Stimulated activated naive CD8-positive, alpha-beta T cell treated with anti-CD3 and anti-CD28 coated beads, Interleukin-15, Interleukin-2, amounts not matched to agents 100 ng/mL and 50 ng/mL, for 24 hours (primary cell): ENCODE results near the gene ELF3.
"Not testable (repeated sequence)": the region's sequence is repeated elsewhere in the genome, so short reads cannot be mapped to it uniquely, and the experiment has no call there.

Experiments used
- H3K27ac Mint-ChIP-seq: one replicate; pipeline ENCODE4 v1.8.0; 2021; ENCODE audit warnings: mild to moderate bottlenecking, mixed read lengths
- H3K27me3 Mint-ChIP-seq: one replicate; pipeline ENCODE4 v1.8.0; 2021; ENCODE audit warnings: mixed read lengths
- H3K36me3 Mint-ChIP-seq: one replicate; pipeline ENCODE4 v1.8.0; 2021; ENCODE audit warnings: low read depth, mixed read lengths
- H3K4me1 Mint-ChIP-seq: one replicate; pipeline ENCODE4 v1.8.0; 2021; ENCODE audit warnings: low read depth, mixed read lengths
- H3K4me3 Mint-ChIP-seq: one replicate; pipeline ENCODE4 v1.8.0; 2021; ENCODE audit warnings: mild to moderate bottlenecking, mixed read lengths
- H3K9me3 Mint-ChIP-seq: one replicate; pipeline ENCODE4 v1.8.0; 2021; ENCODE audit warnings: mixed read lengths

ELF3 gene

DNA sequence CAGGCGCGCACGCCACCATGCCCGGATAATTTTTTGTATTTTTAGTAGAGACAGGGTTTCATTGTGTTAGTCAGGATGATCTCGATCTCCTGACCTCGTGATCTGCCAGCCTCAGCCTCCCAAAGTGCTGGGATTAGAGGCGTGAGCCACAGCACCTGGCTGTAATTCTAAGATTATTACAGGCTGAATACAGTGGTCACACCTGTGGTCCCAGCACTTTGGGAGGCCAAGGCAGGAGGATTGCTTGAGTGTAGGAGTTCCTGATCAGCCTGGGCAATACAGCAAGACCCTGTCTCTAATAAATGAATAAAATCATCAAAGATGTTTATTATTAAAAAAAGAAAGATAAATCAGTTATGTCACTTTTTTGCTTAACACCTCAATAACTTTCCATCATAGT lies 52.2 kb downstream of the ELF3 start:
- not testable (repeated sequence) for H3K9me3 Mint-ChIP-seq, H3K27ac Mint-ChIP-seq, H3K4me3 Mint-ChIP-seq, H3K36me3 Mint-ChIP-seq, H3K4me1 Mint-ChIP-seq
- peaks cover 13% of the 10 kb centered on the region for H3K27me3 Mint-ChIP-seq

- Mint-ChIP-seq H3K36me3 (no peaks in the 10 kb centered on the region), H3K4me1 (no peaks in the 10 kb centered on the region), H3K27ac (no peak overlapping the region), H3K9me3 (no peaks in the 10 kb centered on the region), H3K27me3 (peaks cover 13% of the 10 kb centered on the region), H3K4me3 (no peak overlapping the region)
Measured at GRCh38 chr1:202063093-202063492, 52.7 kb downstream of the ELF3 start.

DNA sequence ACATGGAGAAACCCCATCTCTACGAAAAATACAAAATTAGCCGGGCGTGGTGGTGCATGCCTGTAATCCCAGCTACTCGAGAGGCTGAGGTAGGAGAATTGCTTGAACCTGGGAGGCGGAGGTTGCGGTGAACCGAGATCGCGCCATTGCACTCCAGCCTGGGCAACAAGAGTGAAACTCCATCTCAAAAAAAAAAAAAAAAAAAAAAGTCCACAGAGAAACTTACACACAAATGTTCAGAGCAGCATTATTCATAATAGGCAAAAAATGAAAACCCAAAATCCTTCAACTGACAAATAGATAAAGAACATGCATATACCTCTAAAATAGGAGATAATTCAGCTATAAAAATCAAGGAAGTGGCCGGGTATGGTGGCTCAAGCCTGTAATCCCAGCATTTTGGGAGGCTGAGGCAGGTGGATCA lies 54.5 kb downstream of the ELF3 start:
- not testable (repeated sequence) for H3K9me3 Mint-ChIP-seq, H3K4me1 Mint-ChIP-seq, H3K27me3 Mint-ChIP-seq, H3K27ac Mint-ChIP-seq, H3K4me3 Mint-ChIP-seq, H3K36me3 Mint-ChIP-seq
